GM08714 (cell line): ENCODE measurements around the gene ARHGAP23.

Experiments
- H3K4me3 ChIP-seq: fragments of 200-500 bp; sonication (Bioruptor generic); 2 replicates; pipeline ENCODE4 v1.5.1; 2014; ENCODE audit warnings: mild to moderate bottlenecking, low read length, inconsistent platforms
- ZNF274 ChIP-seq: IDR thresholded peaks from 2 replicates; pipeline ENCODE4 v1.6.1; 2012; ENCODE audit warnings: mild to moderate bottlenecking, low read depth, low read length

ARHGAP23 gene

GRCh38 chr17:38443356-38444031 is 15.2 kb downstream of the ARHGAP23 start:
- H3K4me3 ChIP-seq = no peak overlapping the region
- no peak for TF ChIP-seq ZNF274

GRCh38 chr17:38444151-38444550 is 15.9 kb downstream of the ARHGAP23 start:
- TF ChIP-seq ZNF274 = no peak
- H3K4me3 ChIP-seq = no peak overlapping the region

- no peak overlapping the region for H3K4me3 ChIP-seq
- TF ChIP-seq ZNF274 = no peak
Measured at GRCh38 chr17:38447502-38448085, 19.3 kb downstream of the ARHGAP23 start.

- H3K4me3 ChIP-seq = no peak overlapping the region
- TF ChIP-seq ZNF274 = no peak
Measured at GRCh38 chr17:38448208-38448771, 20.0 kb downstream of the ARHGAP23 start.

GRCh38 chr17:38449364-38449763 is 21.1 kb downstream of the ARHGAP23 start:
- H3K4me3 ChIP-seq = no peak overlapping the region
- no peak for TF ChIP-seq ZNF274

- no peak for TF ChIP-seq ZNF274
Measured at GRCh38 chr17:38450557-38451029, 22.3 kb downstream of the ARHGAP23 start.

GRCh38 chr17:38451030-38451839 is 23.0 kb downstream of the ARHGAP23 start:
- no peak for TF ChIP-seq ZNF274
- no peak overlapping the region for H3K4me3 ChIP-seq

More at GRCh38 chr17:38450557-38451029, 22.3 kb downstream of the ARHGAP23 start:
- no peak overlapping the region for H3K4me3 ChIP-seq

- no peak for TF ChIP-seq ZNF274
- H3K4me3 ChIP-seq = no peak overlapping the region
Measured at GRCh38 chr17:38451840-38452529, 23.7 kb downstream of the ARHGAP23 start.

- no peak overlapping the region for H3K4me3 ChIP-seq
- TF ChIP-seq ZNF274 = no peak
Measured at GRCh38 chr17:38452719-38453118, 24.5 kb downstream of the ARHGAP23 start.

- no peak overlapping the region for H3K4me3 ChIP-seq
- no peak for TF ChIP-seq ZNF274
Measured at GRCh38 chr17:38453951-38454421, 25.7 kb downstream of the ARHGAP23 start.

- no peak overlapping the region for H3K4me3 ChIP-seq
- no peak for TF ChIP-seq ZNF274
Measured at GRCh38 chr17:38454532-38454931, 26.3 kb downstream of the ARHGAP23 start.

GRCh38 chr17:38455288-38455915 is 27.1 kb downstream of the ARHGAP23 start:
- no peak for TF ChIP-seq ZNF274
- H3K4me3 ChIP-seq = no peak overlapping the region
